HepG2 (cell line): ENCODE data around the gene C11orf54. TPM values are rescaled to one million over a fixed set of nuclear protein-coding genes. Genes with fewer than 3 reads are reported as not detected.
A peak's percentile ranks its signal among the peaks of the same experiment; 100 is the strongest.

ENCODE experiments used
- ARID5B ChIP-seq: IDR thresholded peaks from 2 replicates; pipeline ENCODE4 v1.4.0; 2020; ENCODE audit warnings: mild to moderate bottlenecking, missing genetic modification reagents
- CCAR2 ChIP-seq: fragments of 200-400 bp; formaldehyde crosslinking; optimal IDR thresholded peaks from 2 replicates; pipeline ENCODE3; 2018; ENCODE audit warnings: low read depth, mild to moderate bottlenecking, low read length, moderate library complexity
- FOXA1 ChIP-seq, 2 experiments: fragments of 450-650 bp in 1 of 2; sonication (generic) in 1 of 2; formaldehyde crosslinking in 1 of 2; IDR thresholded peaks; 2 replicates each; pipeline versions ENCODE4 v1.4.0 to v1.6.1; 2016 to 2020; ENCODE audit warnings: missing genetic modification reagents in 1 of 2
- HNF1B ChIP-seq: sonication (generic); formaldehyde crosslinking; IDR thresholded peaks from 2 replicates; pipeline ENCODE4 v1.5.1; 2020; ENCODE audit warnings: mild to moderate bottlenecking, moderate library complexity, missing genetic modification reagents
- SMYD3 ChIP-seq: sonication (generic); formaldehyde crosslinking; IDR thresholded peaks from 2 replicates; pipeline ENCODE4 v1.8.1; 2023; ENCODE audit warnings: mild to moderate bottlenecking, missing genetic modification reagents
- SNAI1 ChIP-seq: sonication (generic); formaldehyde crosslinking; IDR thresholded peaks from 2 replicates; pipeline ENCODE4 v1.5.0; 2020; ENCODE audit warnings: mild to moderate bottlenecking, missing genetic modification reagents, borderline replicate concordance
- TOPORS ChIP-seq: sonication (generic); formaldehyde crosslinking; IDR thresholded peaks from 2 replicates; pipeline ENCODE4 v1.8.0; 2023; ENCODE audit warnings: mild to moderate bottlenecking, missing genetic modification reagents
- ZNF136 ChIP-seq: sonication (generic); formaldehyde crosslinking; IDR thresholded peaks from 2 replicates; pipeline ENCODE4 v1.8.1; 2022; ENCODE audit warnings: low read depth, mild to moderate bottlenecking, moderate library complexity, missing genetic modification reagents
- ZNF333 ChIP-seq: sonication (generic); formaldehyde crosslinking; IDR thresholded peaks from 2 replicates; pipeline ENCODE4 v1.4.0; 2020; ENCODE audit warnings: mild to moderate bottlenecking, missing genetic modification reagents, borderline replicate concordance
- ZNF773 ChIP-seq: sonication (generic); formaldehyde crosslinking; IDR thresholded peaks from 2 replicates; pipeline ENCODE4 v1.4.0; 2020; ENCODE audit warnings: missing genetic modification reagents, borderline replicate concordance
- ZNF816 ChIP-seq: sonication (generic); formaldehyde crosslinking; IDR thresholded peaks from 2 replicates; pipeline ENCODE4 v1.8.0; 2022; ENCODE audit warnings: missing genetic modification reagents, mild to moderate bottlenecking, borderline replicate concordance
- polyA plus RNA-seq, 8 experiments: library from polyadenylated mRNA; depleted of rRNA in 3 of 8; stranded (reverse) in 7 of 8; unstranded in 1 of 8; fragments of >200 nt; fragmentation: Illumina TruSeq in 4 of 8; extraction: Trizol in 4 of 8; gene quantifications; 2 replicates each; pipeline versions ENCODE4 v1.2.1 to v1.2.3, GENCODE V29; 2011 to 2016; ENCODE audit warnings: low read depth in 4 of 8, missing spikeins in 1 of 8, mixed read lengths in 1 of 8; ENCODE audit not compliant: insufficient read depth in 1 of 8
- total RNA-seq, 5 experiments: library from RNA; depleted of rRNA; stranded (reverse); fragments of >200 nt; fragmentation: Illumina TruSeq; extraction: Trizol; gene quantifications; 2 replicates each; pipeline ENCODE4 v1.2.3, GENCODE V29; 2016; ENCODE audit warnings: low read depth in 1 of 5
- TF ChIP-seq, protein P1 (sequence below): sonication (generic); formaldehyde crosslinking; IDR thresholded peaks from 2 replicates; pipeline ENCODE4 v1.5.0; 2020; ENCODE audit warnings: missing genetic modification reagents, mild to moderate bottlenecking, borderline replicate concordance
- TF ChIP-seq, protein P2 (sequence below): sonication (generic); formaldehyde crosslinking; conservative IDR thresholded peaks from 2 replicates; pipeline ENCODE4 v1.4.0; 2020; ENCODE audit warnings: missing genetic modification reagents
- TF ChIP-seq, protein P3 (sequence below): sonication (generic); formaldehyde crosslinking; IDR thresholded peaks from 2 replicates; pipeline ENCODE4 v1.4.0; 2020; ENCODE audit warnings: mild to moderate bottlenecking, missing genetic modification reagents, borderline replicate concordance

C11orf54 gene
- total and polyA plus RNA-seq, 2 of the 13 experiments (the other 11 are each of a cell fraction or from before 2014, with no cell fraction given) = 42.7 to 50.1 TPM

GRCh38 chr11:93784145-93784934 is 42.9 kb downstream of the C11orf54 start, which contains the start of gene MED17 (continued):
- TF ChIP-seq SMYD3 (CRISPR knock-in tag) (peak; percentile 74; the same call in 1 of the 2 replicates), ZNF333 (CRISPR knock-in tag) (no peak), SNAI1 (CRISPR knock-in tag) (peak; percentile 83; the same call in 1 of the 2 replicates), HNF1B (CRISPR knock-in tag) (0 out of 2 replicates have a peak, but pooled peaks have one; percentile 57), ZNF773 (CRISPR knock-in tag) (0 out of 2 replicates have a peak, but pooled peaks have one; percentile 80), TOPORS (CRISPR knock-in tag) (no peak), FOXA1 (IDR thresholded peaks at IDR 0.05) (no peak), FOXA1 (CRISPR knock-in tag; IDR thresholded peaks at IDR 0.05) (0 out of 2 replicates have a peak, but pooled peaks have one; percentile 3), ZNF816 (CRISPR knock-in tag) (peak; percentile 87), CCAR2 (no peak), ARID5B (CRISPR knock-in tag) (peak; percentile 19; the same call in 1 of the 2 replicates), ZNF136 (CRISPR knock-in tag) (0 out of 2 replicates have a peak, but pooled peaks have one; percentile 15)
- TF ChIP-seq, protein P1, sequence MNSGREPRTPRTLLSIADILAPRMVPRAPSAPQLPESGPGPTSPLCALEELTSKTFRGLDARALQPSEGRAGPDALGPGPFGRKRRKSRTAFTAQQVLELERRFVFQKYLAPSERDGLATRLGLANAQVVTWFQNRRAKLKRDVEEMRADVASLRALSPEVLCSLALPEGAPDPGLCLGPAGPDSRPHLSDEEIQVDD (CRISPR knock-in tag) = no peak
- TF ChIP-seq, protein P2, sequence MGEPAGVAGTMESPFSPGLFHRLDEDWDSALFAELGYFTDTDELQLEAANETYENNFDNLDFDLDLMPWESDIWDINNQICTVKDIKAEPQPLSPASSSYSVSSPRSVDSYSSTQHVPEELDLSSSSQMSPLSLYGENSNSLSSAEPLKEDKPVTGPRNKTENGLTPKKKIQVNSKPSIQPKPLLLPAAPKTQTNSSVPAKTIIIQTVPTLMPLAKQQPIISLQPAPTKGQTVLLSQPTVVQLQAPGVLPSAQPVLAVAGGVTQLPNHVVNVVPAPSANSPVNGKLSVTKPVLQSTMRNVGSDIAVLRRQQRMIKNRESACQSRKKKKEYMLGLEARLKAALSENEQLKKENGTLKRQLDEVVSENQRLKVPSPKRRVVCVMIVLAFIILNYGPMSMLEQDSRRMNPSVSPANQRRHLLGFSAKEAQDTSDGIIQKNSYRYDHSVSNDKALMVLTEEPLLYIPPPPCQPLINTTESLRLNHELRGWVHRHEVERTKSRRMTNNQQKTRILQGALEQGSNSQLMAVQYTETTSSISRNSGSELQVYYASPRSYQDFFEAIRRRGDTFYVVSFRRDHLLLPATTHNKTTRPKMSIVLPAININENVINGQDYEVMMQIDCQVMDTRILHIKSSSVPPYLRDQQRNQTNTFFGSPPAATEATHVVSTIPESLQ (CRISPR knock-in tag) = no peak
- TF ChIP-seq, protein P3, sequence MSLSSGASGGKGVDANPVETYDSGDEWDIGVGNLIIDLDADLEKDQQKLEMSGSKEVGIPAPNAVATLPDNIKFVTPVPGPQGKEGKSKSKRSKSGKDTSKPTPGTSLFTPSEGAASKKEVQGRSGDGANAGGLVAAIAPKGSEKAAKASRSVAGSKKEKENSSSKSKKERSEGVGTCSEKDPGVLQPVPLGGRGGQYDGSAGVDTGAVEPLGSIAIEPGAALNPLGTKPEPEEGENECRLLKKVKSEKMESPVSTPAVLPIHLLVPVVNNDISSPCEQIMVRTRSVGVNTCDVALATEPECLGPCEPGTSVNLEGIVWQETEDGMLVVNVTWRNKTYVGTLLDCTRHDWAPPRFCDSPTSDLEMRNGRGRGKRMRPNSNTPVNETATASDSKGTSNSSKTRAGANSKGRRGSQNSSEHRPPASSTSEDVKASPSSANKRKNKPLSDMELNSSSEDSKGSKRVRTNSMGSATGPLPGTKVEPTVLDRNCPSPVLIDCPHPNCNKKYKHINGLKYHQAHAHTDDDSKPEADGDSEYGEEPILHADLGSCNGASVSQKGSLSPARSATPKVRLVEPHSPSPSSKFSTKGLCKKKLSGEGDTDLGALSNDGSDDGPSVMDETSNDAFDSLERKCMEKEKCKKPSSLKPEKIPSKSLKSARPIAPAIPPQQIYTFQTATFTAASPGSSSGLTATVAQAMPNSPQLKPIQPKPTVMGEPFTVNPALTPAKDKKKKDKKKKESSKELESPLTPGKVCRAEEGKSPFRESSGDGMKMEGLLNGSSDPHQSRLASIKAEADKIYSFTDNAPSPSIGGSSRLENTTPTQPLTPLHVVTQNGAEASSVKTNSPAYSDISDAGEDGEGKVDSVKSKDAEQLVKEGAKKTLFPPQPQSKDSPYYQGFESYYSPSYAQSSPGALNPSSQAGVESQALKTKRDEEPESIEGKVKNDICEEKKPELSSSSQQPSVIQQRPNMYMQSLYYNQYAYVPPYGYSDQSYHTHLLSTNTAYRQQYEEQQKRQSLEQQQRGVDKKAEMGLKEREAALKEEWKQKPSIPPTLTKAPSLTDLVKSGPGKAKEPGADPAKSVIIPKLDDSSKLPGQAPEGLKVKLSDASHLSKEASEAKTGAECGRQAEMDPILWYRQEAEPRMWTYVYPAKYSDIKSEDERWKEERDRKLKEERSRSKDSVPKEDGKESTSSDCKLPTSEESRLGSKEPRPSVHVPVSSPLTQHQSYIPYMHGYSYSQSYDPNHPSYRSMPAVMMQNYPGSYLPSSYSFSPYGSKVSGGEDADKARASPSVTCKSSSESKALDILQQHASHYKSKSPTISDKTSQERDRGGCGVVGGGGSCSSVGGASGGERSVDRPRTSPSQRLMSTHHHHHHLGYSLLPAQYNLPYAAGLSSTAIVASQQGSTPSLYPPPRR (CRISPR knock-in tag) = no peak
